Endodermal cell (in vitro differentiated cells): ENCODE results near the gene CARM1. TPM values are rescaled to one million over a fixed set of nuclear protein-coding genes. Genes with fewer than 3 reads are reported as not detected.
"Not testable (repeated sequence)": the region's sequence is repeated elsewhere in the genome, so short reads cannot be mapped to it uniquely, and the experiment has no call there.

Experiments
- DNase-seq: peaks from one replicate; pipeline ENCODE4 v3.0.0-alpha.2; 2017
- H3K27ac ChIP-seq: 2 replicates; pipeline ENCODE4 v1.5.1; 2013; ENCODE audit warnings: mild to moderate bottlenecking, low read depth, low read length, moderate library complexity
- H3K27me3 ChIP-seq: 2 replicates; pipeline ENCODE4 v1.6.1; 2013; ENCODE audit warnings: mild to moderate bottlenecking, low read length, moderate library complexity; ENCODE audit not compliant: insufficient read depth, control insufficient read depth, poor library complexity, severe bottlenecking
- H3K36me3 ChIP-seq: 2 replicates; pipeline ENCODE4 v1.7.0; 2013; ENCODE audit warnings: mild to moderate bottlenecking, low read length, moderate library complexity; ENCODE audit not compliant: control insufficient read depth, insufficient read depth
- H3K4me1 ChIP-seq: one replicate; pipeline ENCODE4 v1.7.0; 2013; ENCODE audit warnings: low read length; ENCODE audit not compliant: control insufficient read depth, insufficient read depth
- H3K4me3 ChIP-seq: 2 replicates; pipeline ENCODE4 v1.5.1; 2013; ENCODE audit warnings: mild to moderate bottlenecking, low read length, moderate library complexity
- H3K9ac ChIP-seq: 2 replicates; pipeline ENCODE4 v1.6.1; 2013; ENCODE audit warnings: mild to moderate bottlenecking, low read length, moderate library complexity; ENCODE audit not compliant: poor library complexity, severe bottlenecking; ENCODE audit errors: extremely low read depth
- H3K9me3 ChIP-seq: 2 replicates; pipeline ENCODE4 v1.6.1; 2013; ENCODE audit warnings: mild to moderate bottlenecking, low read length, moderate library complexity; ENCODE audit not compliant: control insufficient read depth
- H3K27ac Mint-ChIP-seq: 2 replicates; pipeline ENCODE4 v1.8.0; 2020; ENCODE audit warnings: mixed read lengths
- H3K27me3 Mint-ChIP-seq: 2 replicates; pipeline ENCODE4 v1.8.0; 2021; ENCODE audit warnings: mild to moderate bottlenecking, mixed read lengths; ENCODE audit not compliant: insufficient read depth
- H3K36me3 Mint-ChIP-seq: 2 replicates; pipeline ENCODE4 v1.8.0; 2020; ENCODE audit warnings: low read depth, mixed read lengths
- H3K4me1 Mint-ChIP-seq: 2 replicates; pipeline ENCODE4 v1.8.0; 2020; ENCODE audit warnings: mixed read lengths
- H3K4me3 Mint-ChIP-seq: 2 replicates; pipeline ENCODE4 v1.8.0; 2020; ENCODE audit warnings: mild to moderate bottlenecking, moderate library complexity, mixed read lengths
- H3K9me3 Mint-ChIP-seq: 2 replicates; pipeline ENCODE4 v1.8.0; 2020; ENCODE audit warnings: mild to moderate bottlenecking, mixed read lengths
- CTCF ChIP-seq: fragments of 200-600 bp; sonication (generic); conservative IDR thresholded peaks from 2 replicates; pipeline ENCODE4 v1.5.0; 2021; ENCODE audit warnings: antibody characterized with exemption, mild to moderate bottlenecking
- WGBS, 2 experiments: methylation state at CpG; one replicate each; pipeline versions ENCODE4 v1.1.5 to v1.1.7; 2013; ENCODE audit warnings: missing lambda C conversion rate in 2 of 2, mixed read lengths in 1 of 2; ENCODE audit not compliant: insufficient coverage in 1 of 2, insufficient read length in 1 of 2; 5-methylcytosine and 5-hydroxymethylcytosine counted together
- total RNA-seq, 2 donors: library from RNA; stranded (reverse); fragmentation: NEBNext Ultra II Directional in 1 of 2; extraction: Animal tissue kit (Norgen Biotek cat#: 25700) in 1 of 2; gene quantifications; 2 replicates in 1 of 2; 3 replicates in 1 of 2; pipeline ENCODE4 v1.2.1, GENCODE V29; 2021

The CARM1 gene
- total RNA-seq, 2 donors from 2014 or later: 80.6 to 86.6 TPM

DNA sequence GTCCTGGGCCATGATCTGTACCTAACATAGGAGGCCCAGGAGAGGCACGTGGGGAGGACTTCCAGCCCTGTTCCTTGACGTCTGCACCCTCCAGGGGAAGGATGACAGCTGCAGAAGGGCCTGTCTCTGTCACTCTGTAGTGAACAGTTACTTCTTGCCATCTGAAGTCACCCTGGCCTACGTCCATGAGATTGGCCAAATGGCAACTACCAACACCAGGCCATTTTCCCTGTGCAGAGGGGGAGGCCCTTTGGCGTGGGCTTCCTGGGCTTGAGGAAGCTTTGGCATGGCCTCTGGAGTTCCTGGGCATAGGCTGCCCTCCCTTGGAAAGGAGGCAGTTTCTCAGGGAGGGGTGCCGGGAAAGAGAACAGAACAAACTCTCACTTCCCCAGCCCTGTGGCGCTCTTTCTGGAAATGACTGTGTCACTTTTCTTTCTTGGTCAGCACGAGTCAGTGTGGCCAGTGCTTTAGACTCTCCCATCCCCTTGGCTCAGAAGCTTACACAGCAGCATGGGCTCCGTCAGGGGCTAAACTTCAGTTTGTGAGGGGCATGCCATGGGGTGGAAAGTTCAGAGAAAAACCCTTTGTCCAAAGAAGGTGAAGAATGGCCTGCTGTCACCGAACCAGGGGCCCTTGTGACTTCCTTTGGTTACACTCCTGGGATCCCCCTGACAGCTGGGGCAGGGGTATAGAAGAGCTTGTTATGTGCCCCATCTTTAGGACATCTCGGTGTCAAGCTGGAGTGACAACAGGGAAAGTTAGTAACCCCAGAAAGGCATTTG lies 5.3 kb downstream of the CARM1 start:
- 91 to 95% methylated on average over 9 to 10 of the region's 10 CpGs for WGBS, 2 experiments
- peaks cover 3% of the 10 kb centered on the region for H3K36me3 ChIP-seq
- H3K9me3 ChIP-seq: no peaks in the 10 kb centered on the region
- Mint-ChIP-seq H3K36me3 (peaks cover 10% of the 10 kb centered on the region), H3K27ac (no peak overlapping the region), H3K27me3 (no peaks in the 10 kb centered on the region), H3K9me3 (no peaks in the 10 kb centered on the region), H3K4me3 (no peak overlapping the region), H3K4me1 (peaks cover 29% of the 10 kb centered on the region)
- H3K4me3 ChIP-seq: no peak overlapping the region
- H3K9ac ChIP-seq: no peak overlapping the region
- peaks cover 12% of the 10 kb centered on the region for H3K4me1 ChIP-seq
- peak overlapping the region; percentile 36 for H3K27ac ChIP-seq
- H3K27me3 ChIP-seq: no peaks in the 10 kb centered on the region
- DNase-seq: peak; percentile 40
- no peak for TF ChIP-seq CTCF

DNA sequence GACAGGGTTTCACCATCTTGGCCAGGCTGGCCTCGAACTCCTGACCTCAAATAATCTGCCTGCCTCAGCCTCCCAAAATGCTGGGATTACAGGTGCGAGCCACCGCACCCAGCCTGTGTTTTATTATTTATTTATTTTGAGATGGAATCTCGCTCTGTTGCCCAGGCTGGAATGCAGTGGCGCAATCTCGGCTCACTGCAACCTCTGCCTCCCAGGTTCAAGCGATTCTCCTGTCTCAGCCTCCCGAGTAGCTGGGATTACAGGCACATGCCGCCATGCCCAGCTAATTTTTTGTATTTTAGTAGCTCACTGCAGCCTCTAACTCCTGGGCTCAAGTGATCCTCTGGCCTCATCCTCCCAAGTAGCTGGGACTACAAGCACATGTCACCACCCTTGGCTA lies 6.3 kb downstream of the CARM1 start:
- not testable (repeated sequence) for H3K9me3 Mint-ChIP-seq, H3K9ac ChIP-seq, H3K4me3 Mint-ChIP-seq, H3K4me3 ChIP-seq, H3K27me3 ChIP-seq, H3K27me3 Mint-ChIP-seq, H3K9me3 ChIP-seq, DNase-seq, H3K36me3 ChIP-seq
- H3K4me1 Mint-ChIP-seq: peaks cover 35% of the 10 kb centered on the region
- H3K36me3 Mint-ChIP-seq: peaks cover 10% of the 10 kb centered on the region
- peak overlapping the region; percentile 89 for H3K27ac Mint-ChIP-seq
- Histone ChIP-seq H3K4me1 (peaks cover 16% of the 10 kb centered on the region), H3K27ac (peak overlapping the region; percentile 22)
- WGBS, 2 experiments: 89 to 98% methylated on average over 6 to 9 of the region's 9 CpGs

- Histone ChIP-seq H3K27me3 (no peaks in the 10 kb centered on the region), H3K4me3 (no peak overlapping the region), H3K36me3 (peaks cover 3% of the 10 kb centered on the region), H3K9ac (no peak overlapping the region), H3K9me3 (no peaks in the 10 kb centered on the region), H3K4me1 (peaks cover 16% of the 10 kb centered on the region), H3K27ac (peak overlapping the region; percentile 22)
- WGBS, 2 experiments: 96 to 100% methylated on average over 2 to 3 of the region's 3 CpGs
- H3K27me3 Mint-ChIP-seq: no peaks in the 10 kb centered on the region
- TF ChIP-seq CTCF: no peak
- H3K27ac Mint-ChIP-seq: peak overlapping the region; percentile 89
- peaks cover 31% of the 10 kb centered on the region for H3K4me1 Mint-ChIP-seq
- H3K4me3 Mint-ChIP-seq: no peak overlapping the region
- peaks cover 10% of the 10 kb centered on the region for H3K36me3 Mint-ChIP-seq
- DNase-seq: no peak
- no peaks in the 10 kb centered on the region for H3K9me3 Mint-ChIP-seq
These were observed 6.9 kb downstream of the CARM1 start for GRCh38 chr19:10878253-10878652.
